GM19193 (cell line): Measurements from ENCODE around the gene SLC17A9.

Source experiments
- POLR2A ChIP-seq: IDR thresholded peaks from 4 replicates; pipeline ENCODE4 v1.6.1; 2011; ENCODE audit not compliant: insufficient read depth, insufficient read length; ENCODE audit errors: extremely low read depth

The SLC17A9 gene

GRCh38 chr20:62955519-62956386 is 3.2 kb downstream of the SLC17A9 start:
- TF ChIP-seq POLR2A = no peak

- TF ChIP-seq POLR2A = no peak
Observed at GRCh38 chr20:62956387-62957135, 4.1 kb downstream of the SLC17A9 start.

- TF ChIP-seq POLR2A = no peak
Observed at GRCh38 chr20:62957136-62958117, 4.9 kb downstream of the SLC17A9 start.

GRCh38 chr20:62958388-62959100 is 6.0 kb downstream of the SLC17A9 start:
- no peak for TF ChIP-seq POLR2A

DNA sequence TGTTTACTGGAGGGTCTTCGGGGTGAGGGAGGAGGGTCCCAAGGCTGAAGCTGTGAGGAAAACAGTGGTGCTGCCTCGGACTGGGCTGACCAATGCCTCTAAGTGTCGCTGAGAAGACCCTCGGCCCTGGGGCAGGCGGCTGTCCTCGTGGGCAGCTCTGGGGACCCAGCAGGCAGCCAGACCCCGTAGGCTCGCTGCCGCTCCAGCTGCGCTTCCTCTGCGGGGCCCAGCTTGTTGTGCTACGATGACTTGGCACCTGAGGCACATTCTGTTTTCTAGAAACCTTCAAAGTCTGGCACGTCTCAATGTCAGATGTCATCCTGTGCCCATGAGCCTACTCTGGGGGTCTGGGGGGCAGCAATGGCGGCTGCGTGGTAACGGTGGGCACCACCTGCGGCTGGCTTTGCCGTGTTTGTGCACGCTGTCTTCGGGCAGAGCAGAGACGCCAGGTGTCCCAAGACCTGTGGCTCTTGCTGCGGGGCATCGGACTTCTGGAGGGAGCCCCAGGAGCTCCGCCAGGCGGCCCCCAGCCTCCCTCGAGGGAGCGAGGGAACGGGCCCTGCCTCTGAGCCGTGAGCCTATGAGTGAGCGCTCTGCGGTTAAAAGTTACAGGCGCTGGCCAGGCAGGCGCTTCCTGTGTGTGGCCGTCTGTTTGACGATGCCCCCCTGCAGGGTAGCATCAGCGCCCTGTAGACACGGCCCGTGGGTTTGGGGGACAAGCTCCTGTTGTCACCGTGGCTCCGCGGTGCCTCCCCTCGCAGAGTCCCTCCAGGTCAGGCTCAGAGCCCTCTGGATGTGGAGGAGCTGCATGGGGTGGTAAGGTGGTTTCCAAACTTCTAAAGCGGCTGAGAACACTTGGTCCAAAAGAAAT is 6.8 kb downstream of the SLC17A9 start:
- TF ChIP-seq POLR2A = no peak

DNA sequence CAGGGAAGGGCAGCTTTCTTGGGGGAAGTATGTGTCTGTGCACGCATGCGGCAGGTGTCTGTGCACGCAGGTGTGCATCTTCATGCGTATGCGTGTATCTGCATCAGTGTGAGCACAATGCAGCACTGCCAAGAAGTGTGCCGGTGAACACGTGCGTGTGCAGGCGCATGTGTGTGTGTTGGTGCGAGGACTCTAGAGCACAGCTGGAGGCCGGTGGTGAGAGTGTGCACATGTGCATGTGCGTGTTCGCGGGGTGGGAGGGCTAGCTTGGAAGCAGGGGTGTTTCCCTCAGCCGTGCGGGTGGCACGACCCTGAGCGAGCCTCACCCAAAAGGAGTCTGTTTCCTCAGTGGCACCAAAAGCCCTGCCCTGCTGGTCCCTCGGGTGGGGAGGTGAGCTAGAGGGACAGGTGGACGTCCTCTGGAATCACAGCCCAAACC is 7.5 kb downstream of the SLC17A9 start:
- no peak for TF ChIP-seq POLR2A

DNA sequence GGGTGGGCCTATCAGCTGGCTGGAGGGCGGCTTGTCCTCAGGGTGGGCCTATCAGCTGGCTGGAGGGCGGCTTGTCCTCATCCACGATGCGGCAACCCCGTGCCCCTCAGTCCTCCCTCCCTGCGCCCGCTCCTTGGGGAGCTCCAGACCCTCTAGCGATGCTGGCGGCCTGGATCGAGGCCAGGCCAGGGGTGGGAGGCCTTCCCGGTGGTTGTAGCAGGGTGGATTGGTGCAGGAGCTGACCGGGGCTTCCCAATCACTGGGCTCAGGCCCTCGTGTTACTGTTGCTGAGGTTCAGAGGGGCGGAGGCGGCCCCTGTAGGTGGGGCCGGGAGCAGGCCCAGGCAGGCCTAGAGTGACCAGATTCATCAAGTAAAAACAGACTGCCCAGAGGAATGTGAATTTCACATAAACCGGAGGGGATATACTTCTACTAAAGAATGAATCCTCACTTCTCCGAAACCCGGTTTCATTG is 8.8 kb downstream of the SLC17A9 start:
- no peak for TF ChIP-seq POLR2A

DNA sequence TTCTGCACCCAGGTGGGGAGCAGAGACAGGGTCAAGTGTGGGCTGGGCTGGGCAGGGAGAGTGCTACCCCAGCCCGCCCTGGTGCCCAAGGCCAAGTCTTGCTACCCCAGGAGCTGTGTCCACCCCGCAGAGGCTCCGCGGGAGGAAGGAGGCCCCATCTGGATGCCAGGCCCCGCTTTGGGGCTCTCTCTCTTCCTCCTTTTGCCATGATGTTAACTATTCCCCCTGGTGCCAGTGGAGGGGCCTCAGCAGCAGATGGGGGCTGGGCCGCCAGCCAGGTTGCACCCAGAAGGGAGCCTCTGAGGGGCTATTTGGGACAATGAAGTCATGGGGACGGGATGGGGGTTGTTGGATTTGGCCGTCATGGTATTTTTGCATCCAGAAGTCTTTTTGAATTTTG is 9.3 kb downstream of the SLC17A9 start:
- TF ChIP-seq POLR2A = no peak

- TF ChIP-seq POLR2A = no peak
Observed at GRCh38 chr20:62962221-62962879, 9.8 kb downstream of the SLC17A9 start.

DNA sequence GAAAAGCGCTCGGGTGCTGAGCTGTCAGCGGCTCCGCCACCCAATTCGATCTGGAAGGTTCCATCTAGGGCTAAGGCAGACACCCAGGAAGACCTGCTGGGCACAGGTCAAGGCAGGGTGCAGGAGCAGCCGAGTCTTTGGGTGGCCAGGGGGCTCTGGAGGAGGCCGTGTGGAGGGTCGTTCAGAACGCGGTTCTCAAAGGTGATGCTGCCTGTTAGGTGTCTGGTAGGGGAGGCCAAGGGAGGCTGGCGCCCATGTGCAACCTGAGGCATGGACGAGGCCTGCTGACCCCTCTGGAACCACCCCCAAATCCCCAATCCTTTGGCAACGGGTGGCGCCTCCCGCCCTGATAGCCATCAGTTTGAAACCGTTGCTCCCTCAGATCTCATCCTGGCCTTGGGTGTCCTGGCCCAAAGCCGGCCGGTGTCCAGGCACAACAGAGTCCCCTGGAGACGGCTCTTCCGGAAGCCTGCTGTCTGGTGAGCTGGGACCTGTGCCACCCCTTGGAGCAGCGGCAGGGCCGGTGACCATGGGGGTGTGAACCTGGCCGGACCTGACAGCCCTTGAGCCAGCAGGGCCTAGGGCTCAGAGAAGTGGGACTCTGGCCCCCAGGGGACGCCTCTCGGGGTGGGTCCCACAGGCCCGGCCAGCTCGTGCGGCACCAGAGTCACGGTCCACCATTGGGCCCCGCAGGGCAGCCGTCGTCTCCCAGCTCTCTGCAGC is 10.5 kb downstream of the SLC17A9 start:
- no peak for TF ChIP-seq POLR2A

DNA sequence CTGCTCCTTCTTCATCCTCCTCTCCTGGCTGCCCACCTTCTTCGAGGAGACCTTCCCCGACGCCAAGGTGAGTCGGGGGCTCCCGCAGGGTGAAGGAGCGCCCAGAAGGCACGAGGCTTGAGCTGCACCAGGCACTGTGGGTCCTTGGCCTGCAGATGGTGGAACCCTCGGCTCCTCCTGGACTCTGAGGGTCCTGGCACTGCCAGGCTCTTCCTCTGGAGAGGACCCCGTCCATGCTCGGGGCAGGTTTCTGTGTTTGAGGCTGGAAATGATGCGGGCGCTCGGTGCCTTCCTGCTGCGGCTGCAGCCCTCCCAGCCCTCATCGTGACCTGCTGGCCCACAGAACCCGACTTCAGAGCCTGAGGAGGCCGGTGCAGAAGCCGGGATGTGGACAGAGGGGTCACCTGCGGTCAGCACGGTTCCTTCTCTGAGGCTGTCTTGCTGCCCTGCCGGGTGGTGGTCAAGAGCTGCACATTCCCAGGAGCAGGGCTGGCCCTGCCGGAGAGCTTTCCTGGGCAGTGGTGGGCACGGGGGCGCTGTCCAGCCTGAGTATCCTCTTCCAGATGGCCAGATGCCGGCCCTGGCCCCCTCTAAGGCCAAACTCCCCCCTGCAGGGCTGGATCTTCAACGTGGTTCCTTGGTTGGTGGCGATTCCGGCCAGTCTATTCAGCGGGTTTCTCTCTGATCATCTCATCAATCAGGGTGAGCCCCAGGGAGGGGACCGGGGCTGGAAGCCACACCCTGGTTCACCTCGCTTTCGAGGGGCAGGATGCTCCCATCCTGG is 11.3 kb downstream of the SLC17A9 start:
- no peak for TF ChIP-seq POLR2A
